ENCODE measurements around the gene ENTREP3.
"Not testable (repeated sequence)": the region's sequence is repeated elsewhere in the genome, so short reads cannot be mapped to it uniquely, and the experiment has no call there.

ENTREP3 gene

GRCh38 chr1:155231302-155231701 is 24.0 kb downstream of the ENTREP3 start:
- H3K4me3 ChIP-seq, H3K27ac ChIP-seq: not testable (repeated sequence)

DNA sequence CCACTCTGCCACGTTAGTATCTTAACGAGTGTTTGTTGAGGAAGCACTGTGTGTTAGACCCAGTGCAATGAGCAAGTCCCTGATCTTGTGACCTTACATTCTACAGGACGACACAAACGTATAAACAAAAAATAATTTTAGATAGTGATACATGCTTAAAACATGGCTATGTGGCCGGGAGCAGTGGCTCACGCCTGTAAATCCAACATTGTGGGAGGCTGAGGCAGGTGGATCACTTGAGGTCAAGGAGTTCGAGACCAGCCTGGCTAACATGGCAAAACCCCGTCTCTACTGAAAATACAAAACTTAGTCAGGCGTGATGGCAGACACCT is 27.2 kb downstream of the ENTREP3 start:
- H3K27ac ChIP-seq = peak overlapping the region in 20 of 21 experiments; percentile 61 to 92 (median 86)
- H3K4me3 ChIP-seq = peak overlapping the region; percentile 42 to 64 (median 59)

DNA sequence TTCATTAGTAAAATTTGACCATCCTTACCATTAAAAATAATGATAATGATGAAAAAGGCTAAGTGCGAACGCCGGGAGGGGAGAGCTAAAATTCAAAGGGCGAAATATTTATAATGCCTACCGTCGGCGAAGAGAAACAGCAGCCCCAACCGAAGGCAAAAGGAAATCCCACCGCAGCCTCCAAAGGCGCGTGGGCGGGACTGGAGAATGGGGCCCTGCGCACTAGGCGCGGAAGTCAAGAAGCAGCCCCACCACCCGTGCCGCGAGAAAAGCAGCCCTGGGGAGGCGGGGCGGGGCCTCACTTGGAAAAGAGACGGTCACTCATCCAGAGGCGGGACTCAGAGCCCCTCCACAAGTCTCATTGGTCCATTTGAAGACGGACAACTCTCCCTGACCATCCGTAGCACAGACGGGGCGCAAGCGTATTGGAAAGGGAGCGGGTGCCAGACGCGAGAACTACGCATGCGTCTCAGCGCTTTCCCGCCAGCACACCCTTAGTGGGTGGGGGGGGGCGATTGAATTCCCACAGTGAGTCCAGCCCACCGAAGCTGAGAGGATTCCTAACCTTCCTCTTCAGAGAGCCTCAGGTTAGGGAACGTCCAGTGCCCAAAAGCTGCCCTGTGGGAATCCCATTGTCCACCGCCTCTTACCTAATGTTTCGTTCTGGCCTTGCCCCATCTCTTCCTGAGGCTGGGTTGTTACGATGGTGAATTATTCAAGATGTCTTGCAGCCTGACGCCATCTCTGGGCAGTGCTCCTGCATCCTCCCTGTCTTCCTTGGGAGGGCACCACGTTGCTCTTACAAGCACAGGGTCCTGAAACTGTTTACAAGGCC is 27.8 kb downstream of the ENTREP3 start:
- Histone ChIP-seq H3K4me3 (peak overlapping the region; percentile 42 to 64 (median 59)), H3K27ac (peak overlapping the region; percentile 37 to 92 (median 86))

DNA sequence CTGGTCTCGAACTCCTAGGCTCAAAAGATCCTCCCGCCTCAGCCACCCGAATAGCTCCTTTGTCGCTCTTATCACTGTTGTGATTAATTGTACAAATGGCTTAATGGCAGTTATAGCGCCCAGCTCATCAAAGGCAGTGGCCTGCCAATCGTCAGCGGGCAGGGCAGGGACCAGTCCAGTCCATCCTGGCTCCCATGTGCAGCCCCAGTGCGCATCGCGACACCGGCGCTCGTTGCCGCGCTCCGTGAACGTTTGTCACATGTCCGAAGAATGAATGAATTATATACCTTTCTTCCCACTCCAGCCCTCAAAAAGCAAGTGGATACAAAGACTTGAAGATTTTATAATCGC is 28.4 kb downstream of the ENTREP3 start:
- H3K27ac ChIP-seq = peak overlapping the region in 20 of 21 experiments; percentile 36 to 92 (median 84)
- H3K4me3 ChIP-seq = peak overlapping the region; percentile 42 to 64 (median 59)

DNA sequence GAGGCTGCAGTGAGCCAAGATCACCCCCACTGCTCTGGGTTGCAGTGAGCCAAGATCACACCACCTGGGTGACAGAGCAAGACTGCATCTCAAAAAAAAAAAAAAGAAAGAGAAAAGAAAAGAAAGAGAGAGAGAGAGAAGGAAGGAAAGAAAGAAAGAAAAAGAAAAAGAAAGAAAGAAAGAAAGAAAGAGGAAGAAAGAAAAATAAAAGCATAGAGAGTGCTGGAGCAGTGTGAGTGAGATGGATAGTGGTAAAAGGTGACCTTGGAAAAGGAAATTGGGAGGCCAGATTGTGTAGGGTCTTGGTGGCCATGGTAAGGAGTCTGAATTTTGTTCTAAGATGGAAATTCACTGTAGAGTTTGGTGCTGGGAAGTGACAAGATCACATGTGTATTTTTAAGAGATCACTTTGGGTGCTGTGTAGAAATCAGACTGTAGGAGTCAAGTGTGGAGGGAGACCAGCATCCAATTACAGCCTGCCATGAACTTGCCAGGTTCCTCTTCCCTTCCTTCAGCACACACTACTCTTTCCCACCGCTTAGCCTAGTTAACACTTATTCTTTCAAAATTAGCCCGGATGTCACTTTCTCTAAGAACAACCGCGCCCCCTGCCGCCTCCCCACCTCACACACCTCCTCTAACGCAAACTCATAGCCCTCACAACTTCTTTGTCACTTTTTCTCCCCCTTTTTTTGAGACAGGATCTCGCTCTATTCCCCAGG is 28.9 kb downstream of the ENTREP3 start:
- H3K27ac ChIP-seq = peak overlapping the region in 20 of 21 experiments; percentile 36 to 92 (median 84)
- H3K4me3 ChIP-seq = peak overlapping the region; percentile 42 to 64 (median 59)

GRCh38 chr1:155225404-155225759 is 29.9 kb downstream of the ENTREP3 start:
- H3K4me3 ChIP-seq = not testable (repeated sequence)
- peak overlapping the region in 8 of 21 experiments; percentile 8 to 92 (median 58) for H3K27ac ChIP-seq

- no peak overlapping the region for H3K27ac ChIP-seq
- no peak overlapping the region for H3K4me3 ChIP-seq
Observed at GRCh38 chr1:155223047-155223446, 32.2 kb downstream of the ENTREP3 start.

- peak overlapping the region in 3 of 21 experiments; percentile 30 to 50 (median 39) for H3K27ac ChIP-seq
- not testable (repeated sequence) for H3K4me3 ChIP-seq
Observed at GRCh38 chr1:155220211-155220965, 34.9 kb downstream of the ENTREP3 start.

- H3K27ac ChIP-seq = peak overlapping the region in 6 of 21 experiments; percentile 26 to 65 (median 34)
Observed at GRCh38 chr1:155219592-155220031, 35.7 kb downstream of the ENTREP3 start.

GRCh38 chr1:155218854-155219591 is 36.3 kb downstream of the ENTREP3 start:
- H3K27ac ChIP-seq = peak overlapping the region in 8 of 21 experiments; percentile 4 to 65 (median 27)

More at GRCh38 chr1:155219592-155220031, 35.7 kb downstream of the ENTREP3 start:
- H3K4me3 ChIP-seq = no peak overlapping the region

DNA sequence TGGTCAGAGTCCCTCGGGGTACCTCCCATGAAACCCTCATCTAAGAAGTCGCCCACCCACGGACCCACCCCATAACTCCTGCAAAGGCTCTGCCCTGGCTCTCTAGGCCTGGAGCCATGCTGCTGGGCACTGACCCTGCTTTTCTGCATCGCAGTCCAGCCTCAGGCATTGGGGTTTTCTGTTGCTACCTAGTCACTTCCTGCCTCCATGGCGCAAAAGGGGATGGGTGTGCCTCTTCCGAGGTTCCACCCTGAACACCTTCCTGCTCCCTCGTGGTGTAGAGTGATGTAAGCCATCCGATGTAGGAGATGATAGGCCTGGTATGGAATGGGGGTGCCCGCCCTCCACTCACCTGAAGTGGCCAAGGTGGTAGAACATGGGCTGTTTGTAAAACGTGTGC is 40.6 kb downstream of the ENTREP3 start:
- H3K4me3 ChIP-seq, H3K27ac ChIP-seq: not testable (repeated sequence)

More at GRCh38 chr1:155218854-155219591, 36.3 kb downstream of the ENTREP3 start:
- no peak overlapping the region for H3K4me3 ChIP-seq

- not testable (repeated sequence) for H3K27ac ChIP-seq, H3K4me3 ChIP-seq
Observed at GRCh38 chr1:155212051-155212440, 43.2 kb downstream of the ENTREP3 start.

- peak overlapping the region in 2 of 21 experiments; percentile 11 to 44 for H3K27ac ChIP-seq
- H3K4me3 ChIP-seq = not testable (repeated sequence)
Observed at GRCh38 chr1:155211381-155212050, 43.8 kb downstream of the ENTREP3 start.

GRCh38 chr1:155210314-155211104 is 44.8 kb downstream of the ENTREP3 start:
- Histone ChIP-seq H3K27ac (peak overlapping the region in 5 of 21 experiments; percentile 11 to 100 (median 44)), H3K4me3 (no peak overlapping the region)

GRCh38 chr1:155209312-155209721 is 46.0 kb downstream of the ENTREP3 start:
- Histone ChIP-seq H3K4me3 (peak overlapping the region; percentile 78 to 94 (median 91)), H3K27ac (peak overlapping the region; percentile 94 to 100 (median 99))

- Histone ChIP-seq H3K27ac (peak within 1 kb of the TSS; percentile 94 to 100 (median 99)), H3K4me3 (peak within 1 kb of the TSS; percentile 78 to 94 (median 91))
Observed at GRCh38 chr1:155208541-155209311, 46.6 kb downstream of the ENTREP3 start, which contains the start of gene MTX1. Gene MTX1 (plus strand): TSS chr1:155208695. CDS start chr1:155208805, 110 bp downstream.
